ENCODE data around the gene KLHL26. TPM values are rescaled to one million over a fixed set of nuclear protein-coding genes. Genes with fewer than 3 reads are reported as not detected.

Gene KLHL26
- total and polyA plus RNA-seq, 9 of the 15 experiments (the other 6 are each of a cell fraction or from before 2014, with no cell fraction given) = 0.13 to 13.3 (median 1.4) TPM

DNA sequence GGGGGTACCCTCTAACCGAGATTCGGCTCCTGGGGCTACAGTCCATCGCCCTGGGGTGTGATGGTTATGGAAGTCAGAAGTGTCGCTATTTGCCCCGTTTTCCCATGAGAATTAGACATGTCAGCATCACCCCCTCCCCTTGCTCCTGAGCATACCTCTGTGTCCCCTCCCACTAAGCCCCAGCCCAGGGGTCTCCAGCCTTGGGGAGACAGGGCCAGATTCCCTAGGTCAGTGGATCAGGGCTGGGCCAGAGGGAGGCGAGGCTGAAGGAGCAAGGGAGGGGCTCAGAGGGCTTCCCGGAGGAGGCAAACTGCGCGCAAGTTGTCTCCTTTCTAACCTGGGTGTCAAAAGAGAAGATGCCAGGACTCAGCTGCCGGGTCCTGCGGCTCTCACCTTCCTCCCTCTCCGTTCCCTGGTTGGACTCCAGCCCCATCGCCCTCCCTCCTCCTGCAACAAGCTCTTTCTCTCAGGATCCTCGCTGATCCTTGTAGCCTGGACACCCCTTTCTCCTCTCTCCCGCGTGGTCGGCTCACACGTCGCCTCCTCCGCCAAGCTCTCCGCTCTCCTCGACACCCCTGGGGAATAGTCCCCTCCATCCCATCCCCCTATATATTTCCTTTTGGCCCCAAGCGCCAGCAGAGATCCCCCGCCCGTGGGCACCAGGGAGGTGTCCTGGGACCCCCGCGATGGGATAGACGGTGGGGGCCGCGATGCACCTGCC lies 24.6 kb upstream of the KLHL26 start:
- H3K27me3 ChIP-seq (ENCODE audit: control insufficient read depth in 2 of 2, insufficient read depth in 2 of 2, low read length in 2 of 2) = peaks cover 53 to 82% of the 10 kb centered on the region in 2 experiments
- no peak for FAIRE-seq
- H4K20me1 ChIP-seq (replicated peaks; ENCODE audit: control insufficient read depth, insufficient read depth, low read length) = peaks cover 26% of the 10 kb centered on the region
- intact Hi-C loops (cut with micrococcal nuclease) (no loop called here), in situ Hi-C loops (cut with MboI) (no loop called here)
- 6% methylated on average over 24 of the region's 30 CpGs for WGBS (ENCODE audit: insufficient coverage, low coverage, missing lambda C conversion rate)
- 0 out of 4 replicates have a peak overlapping the region, but pooled peaks of 1 of the 2 experiments have one; percentile 6 for H3K9ac ChIP-seq (ENCODE audit: insufficient read depth in 1 of 2, low read depth in 2 of 2, low read length in 2 of 2)
- H3K9me1 ChIP-seq (ENCODE audit: control insufficient read depth, insufficient read depth, low read length) = no peaks in the 10 kb centered on the region
- peaks cover 0 to 48% of the 10 kb centered on the region in 2 experiments; a peak in 2 of 5 replicates for H3K4me1 ChIP-seq (replicated peaks in 1 of 2; ENCODE audit: control insufficient read depth in 2 of 2, insufficient read depth in 2 of 2, low read length in 2 of 2)
- no TSS peak for BruUV-seq (replicated peaks)
- H3K9me3 ChIP-seq (replicated peaks; ENCODE audit: control insufficient read depth, insufficient read depth, low read depth, low read length) = no peaks in the 10 kb centered on the region
- CTCF ChIA-PET (ENCODE audit: low intra/inter-chr PET ratio) = no interaction called here
- no peak for ATAC-seq
- H3K36me3 ChIP-seq (ENCODE audit: control insufficient read depth, insufficient read depth, low read length) = no peaks in the 10 kb centered on the region
- H2AFZ ChIP-seq (ENCODE audit: low read depth, low read length) = no peak overlapping the region
- no peak for DNase-seq (ENCODE audit: extremely low read depth in 1 of 4, low spot score in 3 of 4)
- H3K4me2 ChIP-seq (ENCODE audit: insufficient read depth, low read length) = no peak overlapping the region
- H3K4me3 ChIP-seq = no peak overlapping the region
- peak; percentile 86 for TF ChIP-seq ZFP36 (IDR thresholded peaks at IDR 0.05; ENCODE audit: low read depth, low read length, partially characterized antibody)
- peak; percentile 51; the same call in 1 of the 2 replicates for TF ChIP-seq ZNF263 (CRISPR knock-in tag; IDR thresholded peaks at IDR 0.05; ENCODE audit: borderline replicate concordance)
- TF ChIP-seq, protein P1, sequence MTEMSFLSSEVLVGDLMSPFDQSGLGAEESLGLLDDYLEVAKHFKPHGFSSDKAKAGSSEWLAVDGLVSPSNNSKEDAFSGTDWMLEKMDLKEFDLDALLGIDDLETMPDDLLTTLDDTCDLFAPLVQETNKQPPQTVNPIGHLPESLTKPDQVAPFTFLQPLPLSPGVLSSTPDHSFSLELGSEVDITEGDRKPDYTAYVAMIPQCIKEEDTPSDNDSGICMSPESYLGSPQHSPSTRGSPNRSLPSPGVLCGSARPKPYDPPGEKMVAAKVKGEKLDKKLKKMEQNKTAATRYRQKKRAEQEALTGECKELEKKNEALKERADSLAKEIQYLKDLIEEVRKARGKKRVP (CRISPR knock-in tag; IDR thresholded peaks at IDR 0.05) = no peak
- H3K79me2 ChIP-seq (ENCODE audit: control insufficient read depth, insufficient read depth, low read length) = no peaks in the 10 kb centered on the region
- H3K27ac ChIP-seq (ENCODE audit: extremely low read depth, low read depth, low read length) = no peak overlapping the region
- POLR2A ChIA-PET = interaction anchor here (1.0 to 1.2 kb wide), 2 partner anchors 19 to 307 kb away, joined by 3 read pairs; partner anchors contain the start of genes COPE and DDX49
